Activated T-cell treated with anti-CD3 and anti-CD28 coated beads, Interleukin-2, amount 50 U/mL, for 1 hour (primary cell): ENCODE results near the gene BRINP3.
"Not testable (repeated sequence)": the region's sequence is repeated elsewhere in the genome, so short reads cannot be mapped to it uniquely, and the experiment has no call there.

Experiments
- DNase-seq: peaks from one replicate; pipeline ENCODE4 v3.0.0-alpha.2; 2020

Gene BRINP3

DNA sequence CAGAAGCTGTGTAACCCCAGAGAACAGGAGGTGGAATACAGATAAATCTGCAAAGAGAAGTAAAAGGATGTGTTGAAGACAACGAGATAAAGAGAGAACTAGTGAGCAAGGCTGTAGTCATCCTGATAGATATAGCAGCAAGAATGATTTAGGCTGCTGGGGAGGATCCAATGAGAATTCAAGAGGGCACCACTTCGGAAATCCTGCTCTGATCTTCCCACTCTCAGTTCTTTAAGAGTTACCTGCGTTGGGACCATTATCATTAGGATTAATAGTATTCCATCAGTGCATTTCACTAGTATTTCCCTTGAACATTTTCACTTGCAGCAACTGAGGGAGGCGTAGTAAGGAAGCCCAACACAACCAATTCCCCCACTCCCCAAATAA lies at the start of gene BRINP3:
BRINP3 (minus strand) TSS at position 103 of the 387 bp plus-strand sequence.
- DNase-seq = no peak

GRCh38 chr1:190511554-190511953 lies 33.9 kb upstream of the BRINP3 start:
- DNase-seq = no peak

GRCh38 chr1:190507357-190507756 lies 29.7 kb upstream of the BRINP3 start:
- DNase-seq = no peak

DNA sequence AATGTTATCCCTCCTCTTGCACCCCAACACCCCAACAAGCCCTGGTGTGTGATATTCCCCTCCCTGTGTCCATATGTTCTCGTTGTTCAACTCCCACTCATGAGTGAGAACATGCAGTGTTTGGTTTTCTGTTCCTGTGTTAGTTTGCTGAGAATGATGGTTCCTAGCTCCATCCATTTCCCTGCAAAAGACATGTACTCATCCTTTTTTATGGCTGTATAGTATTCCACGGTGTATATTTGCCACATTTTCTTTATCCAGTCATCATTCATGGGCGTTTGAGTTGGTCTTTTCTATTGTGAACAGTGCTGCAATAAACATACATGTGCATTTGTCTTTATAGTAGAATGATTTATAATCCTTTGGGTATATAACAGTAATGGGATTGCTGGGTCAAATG lies 26.9 kb upstream of the BRINP3 start:
- DNase-seq = not testable (repeated sequence)

GRCh38 chr1:190497565-190497964 lies 19.9 kb upstream of the BRINP3 start:
- DNase-seq = no peak

GRCh38 chr1:190494451-190494850 lies 16.8 kb upstream of the BRINP3 start:
- DNase-seq = no peak

DNA sequence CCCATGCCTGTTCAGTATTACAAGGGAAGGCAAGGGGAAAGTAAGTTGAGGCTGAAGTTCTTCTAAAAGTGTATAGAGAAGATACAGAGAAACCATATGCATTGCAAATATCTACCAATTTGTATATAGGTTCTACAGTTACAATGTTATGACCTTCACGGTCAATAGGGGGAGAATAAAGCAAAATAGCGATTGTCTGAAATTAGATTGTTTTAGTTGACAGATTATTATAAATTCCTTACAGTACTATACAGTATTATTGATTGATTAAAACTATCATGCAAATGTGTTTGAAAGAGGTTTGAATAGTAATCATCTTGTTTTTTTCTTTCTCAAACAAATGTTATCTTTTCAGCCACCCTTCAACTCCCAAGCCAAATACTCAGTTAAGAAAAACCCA lies 13.7 kb upstream of the BRINP3 start:
- DNase-seq = no peak

GRCh38 chr1:190484045-190484444 lies 6.4 kb upstream of the BRINP3 start:
- DNase-seq = no peak

- no peak for DNase-seq
Observed at GRCh38 chr1:190480231-190480630, 2.6 kb upstream of the BRINP3 start.

- DNase-seq = no peak
Observed at GRCh38 chr1:190479516-190479915, 1.9 kb upstream of the BRINP3 start.

- no peak for DNase-seq
Observed at GRCh38 chr1:190479050-190479397, 1.4 kb upstream of the BRINP3 start.

DNA sequence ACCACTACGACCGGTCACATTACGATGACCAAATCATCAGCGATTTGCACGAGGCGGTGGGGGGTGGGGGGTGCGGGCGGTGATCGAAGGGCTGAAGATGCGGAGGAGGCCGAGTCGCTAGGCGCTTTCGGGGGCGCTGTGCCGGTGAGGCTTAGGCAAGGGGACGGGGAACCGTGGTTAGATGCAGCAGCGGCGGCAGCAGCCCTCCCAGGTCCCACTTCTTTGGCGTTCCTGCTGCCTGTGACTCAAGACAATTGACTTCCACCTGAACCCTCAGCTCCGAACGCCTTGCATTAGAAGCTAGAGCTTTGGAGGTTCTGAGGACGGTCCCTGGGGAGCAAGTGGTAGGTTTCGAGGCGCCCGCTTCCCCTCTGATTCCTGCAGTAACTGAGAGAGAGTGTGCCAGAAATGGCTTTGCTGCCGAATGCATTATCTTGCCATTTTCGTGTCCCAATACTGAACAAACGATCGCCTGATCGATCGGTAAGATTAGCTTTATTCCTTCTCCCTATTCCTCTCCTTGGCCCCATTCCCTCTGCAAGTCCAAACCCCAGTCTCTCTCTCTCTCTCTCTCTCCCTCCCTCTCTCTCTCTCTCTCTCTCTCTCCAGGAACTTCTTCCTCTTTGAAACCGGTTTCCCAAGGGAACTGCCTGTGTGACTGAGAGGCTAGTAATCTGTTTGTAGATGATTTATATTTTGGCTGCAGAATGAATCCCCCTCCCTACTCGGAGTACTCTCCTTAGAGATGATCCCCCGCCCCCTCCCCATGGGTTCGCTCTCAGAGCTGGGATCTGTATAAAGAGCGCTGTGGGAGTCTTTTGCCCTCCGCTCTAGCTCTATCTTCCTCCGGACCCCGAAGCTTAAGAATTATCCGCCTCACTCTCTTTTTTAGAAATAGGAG lies 735 bp upstream of the BRINP3 start:
- DNase-seq = no peak

- DNase-seq = no peak
Observed at GRCh38 chr1:190476806-190477205, 858 bp downstream of the BRINP3 start.

DNA sequence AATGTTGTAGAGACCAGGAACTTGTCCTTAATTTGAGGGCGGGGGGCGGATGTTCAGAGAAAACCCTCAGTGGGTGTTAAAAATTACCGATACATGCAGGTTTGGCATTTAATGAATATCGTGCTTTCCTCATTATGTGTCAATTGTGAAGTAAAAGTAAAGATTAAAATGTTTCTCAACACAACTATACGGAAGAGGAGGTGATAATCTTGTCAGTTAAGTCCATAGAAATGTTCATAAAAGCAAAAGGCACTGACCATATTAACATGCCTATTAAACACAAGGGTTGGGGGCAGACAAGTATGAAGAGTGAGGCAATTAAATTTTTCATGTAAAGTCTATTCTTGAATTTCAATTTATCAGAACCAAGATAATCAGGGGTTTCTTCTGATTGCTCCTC lies 1.3 kb downstream of the BRINP3 start:
- no peak for DNase-seq

DNA sequence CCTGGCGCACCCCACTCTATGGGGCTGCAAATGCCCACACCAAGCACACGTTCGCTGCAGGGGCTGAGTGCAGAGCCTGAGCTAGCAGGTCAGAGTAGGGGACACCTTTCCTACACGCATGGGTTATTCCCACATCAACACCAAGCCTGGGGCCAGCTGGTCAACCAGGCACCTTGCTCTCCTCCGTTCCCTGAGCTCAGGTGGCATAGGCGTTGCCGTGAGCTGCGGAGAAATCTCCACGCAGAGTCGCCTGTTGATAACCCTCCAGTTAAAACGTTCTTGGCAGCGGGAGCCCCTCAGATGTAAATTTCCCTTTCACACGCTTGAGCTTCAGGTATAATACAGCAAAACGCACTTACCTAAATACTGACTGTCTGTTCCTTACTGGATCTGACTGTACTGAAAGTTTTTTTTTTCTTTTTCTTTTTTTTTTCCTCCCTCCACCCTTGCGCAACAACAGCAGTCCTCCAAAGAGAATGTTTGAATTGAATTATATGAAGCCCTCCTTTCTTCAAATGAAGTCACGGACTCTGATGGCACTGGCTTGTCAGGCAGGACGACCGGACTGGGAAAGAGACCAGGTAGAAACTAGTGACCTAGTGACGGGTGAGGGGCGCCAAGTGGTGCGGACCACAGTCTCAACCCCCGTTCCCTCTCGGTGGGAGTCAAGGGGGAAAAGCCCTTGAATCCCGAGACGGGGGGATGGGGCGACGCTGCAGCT lies 2.1 kb downstream of the BRINP3 start:
- no peak for DNase-seq

DNA sequence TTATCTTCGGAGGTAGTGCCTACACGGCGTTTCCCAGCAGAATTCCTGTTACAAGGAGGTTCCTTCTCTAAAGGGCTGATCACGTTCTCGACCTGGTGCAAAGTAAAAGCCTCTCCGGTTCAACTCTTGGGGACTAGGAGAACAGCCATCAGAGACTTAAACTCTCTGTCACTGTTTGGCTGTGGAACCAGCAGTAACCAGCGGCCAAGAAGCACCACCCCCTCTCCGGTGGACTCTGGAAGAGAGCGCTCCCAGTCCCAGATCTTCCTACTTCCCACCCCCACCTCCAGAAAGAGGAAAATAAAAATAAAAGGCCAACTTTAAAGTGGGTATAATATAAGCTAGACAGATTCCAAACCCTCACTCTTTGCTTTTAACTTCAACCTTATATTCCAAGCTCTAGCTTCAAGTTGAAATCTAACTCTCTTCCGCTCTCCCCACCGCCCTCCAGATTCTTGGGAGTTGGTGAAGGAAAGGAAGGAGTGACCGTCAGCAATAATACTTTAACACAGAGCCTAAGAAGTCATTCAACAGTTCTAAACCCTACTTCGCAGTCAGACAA lies 2.9 kb downstream of the BRINP3 start:
- DNase-seq = no peak

GRCh38 chr1:190474010-190474409 lies 3.7 kb downstream of the BRINP3 start:
- DNase-seq = no peak

DNA sequence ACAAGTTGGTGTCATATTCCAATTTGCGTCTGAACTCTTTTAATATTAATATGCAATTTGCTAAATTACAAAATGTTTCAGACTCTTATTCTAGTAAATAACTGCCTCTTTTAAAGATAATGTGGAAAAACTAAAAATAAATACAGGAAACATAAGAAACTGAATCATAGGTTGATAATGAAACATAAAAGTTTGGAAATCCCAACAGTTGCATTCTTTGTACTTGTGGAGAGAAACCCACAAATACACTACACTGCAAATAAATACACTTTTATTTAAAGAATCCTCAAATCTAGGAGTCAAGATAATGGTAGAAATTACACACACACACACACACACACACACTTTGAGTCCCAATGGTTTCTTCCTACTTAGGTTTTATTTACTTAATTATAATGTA lies 5.2 kb downstream of the BRINP3 start:
- no peak for DNase-seq

GRCh38 chr1:190472042-190472441 lies 5.6 kb downstream of the BRINP3 start:
- DNase-seq = no peak

DNA sequence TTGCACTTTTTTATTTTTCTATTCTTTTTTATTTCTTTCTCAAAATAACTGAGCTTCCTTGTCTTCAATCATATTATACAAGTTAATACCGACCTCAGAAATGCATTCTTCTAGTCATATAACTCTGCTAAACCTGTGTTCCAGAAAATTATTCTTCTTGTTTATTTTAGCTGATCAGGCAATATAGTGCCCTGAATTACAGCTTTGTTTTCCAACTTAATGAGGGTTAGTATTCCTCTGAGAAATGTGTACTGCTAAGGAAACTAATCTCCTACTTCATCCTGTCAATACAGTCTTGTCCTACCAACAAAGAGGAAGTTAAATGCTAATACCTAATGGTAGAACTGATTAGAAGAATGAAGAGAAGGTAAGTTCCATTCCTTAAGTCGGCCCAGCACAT lies 13.0 kb downstream of the BRINP3 start:
- DNase-seq = no peak

DNA sequence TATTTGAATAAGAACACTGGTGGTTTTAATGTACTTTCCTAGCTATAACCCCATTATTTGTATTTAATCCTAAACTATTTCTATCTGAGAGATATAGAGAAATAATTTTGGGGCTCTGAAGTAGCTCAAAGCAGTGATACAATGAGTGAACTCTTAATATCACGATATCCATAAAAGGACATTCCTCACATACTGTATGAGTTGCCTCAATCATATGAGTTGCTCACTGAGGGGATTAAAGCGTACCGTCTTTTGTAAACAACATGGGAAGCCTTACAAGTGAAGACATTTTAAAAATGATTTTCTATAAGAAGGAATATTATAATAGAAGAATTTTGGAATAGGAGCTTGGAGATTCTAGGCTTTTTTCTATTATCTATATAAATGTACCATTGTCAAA lies 21.5 kb downstream of the BRINP3 start:
- DNase-seq = no peak

- DNase-seq = no peak
Observed at GRCh38 chr1:190455631-190456030, 22.0 kb downstream of the BRINP3 start.

- DNase-seq = no peak
Observed at GRCh38 chr1:190453550-190453949, 24.1 kb downstream of the BRINP3 start.

- no peak for DNase-seq
Observed at GRCh38 chr1:190452272-190452848, 25.3 kb downstream of the BRINP3 start.
